Nephron (organoid): ENCODE data around the gene OR10T2.
"Not testable (repeated sequence)": the region's sequence is repeated elsewhere in the genome, so short reads cannot be mapped to it uniquely, and the experiment has no call there.

Source experiments
- H3K27ac Mint-ChIP-seq, 3 experiments: 2 replicates each; pipeline ENCODE4 v1.8.0; 2020; ENCODE audit warnings: mixed read lengths in 3 of 3, mild to moderate bottlenecking in 2 of 3, moderate library complexity in 1 of 3
- H3K27me3 Mint-ChIP-seq: 2 replicates; pipeline ENCODE4 v1.8.0; 2021; ENCODE audit warnings: low read depth, mild to moderate bottlenecking, moderate library complexity, mixed read lengths
- H3K36me3 Mint-ChIP-seq: 2 replicates; pipeline ENCODE4 v1.8.0; 2020; ENCODE audit warnings: low read depth, mixed read lengths
- H3K4me1 Mint-ChIP-seq: 2 replicates; pipeline ENCODE4 v1.8.0; 2020; ENCODE audit warnings: mixed read lengths
- H3K4me3 Mint-ChIP-seq, 3 experiments: 2 replicates each; pipeline ENCODE4 v1.8.0; 2020; ENCODE audit warnings: mild to moderate bottlenecking in 3 of 3, mixed read lengths in 3 of 3, moderate library complexity in 2 of 3
- H3K9me3 Mint-ChIP-seq: 2 replicates; pipeline ENCODE4 v1.8.0; 2020; ENCODE audit warnings: mixed read lengths
- TF ChIP-seq, protein P1 (sequence below), 3 experiments: fragments of 200-600 bp; sonication (generic); IDR thresholded peaks; one replicate each; pipeline ENCODE4 v1.5.0; 2021; ENCODE audit warnings: antibody characterized with exemption in 3 of 3; ENCODE audit not compliant: unreplicated experiment in 3 of 3

Gene OR10T2, protein sequence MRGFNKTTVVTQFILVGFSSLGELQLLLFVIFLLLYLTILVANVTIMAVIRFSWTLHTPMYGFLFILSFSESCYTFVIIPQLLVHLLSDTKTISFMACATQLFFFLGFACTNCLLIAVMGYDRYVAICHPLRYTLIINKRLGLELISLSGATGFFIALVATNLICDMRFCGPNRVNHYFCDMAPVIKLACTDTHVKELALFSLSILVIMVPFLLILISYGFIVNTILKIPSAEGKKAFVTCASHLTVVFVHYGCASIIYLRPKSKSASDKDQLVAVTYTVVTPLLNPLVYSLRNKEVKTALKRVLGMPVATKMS

DNA sequence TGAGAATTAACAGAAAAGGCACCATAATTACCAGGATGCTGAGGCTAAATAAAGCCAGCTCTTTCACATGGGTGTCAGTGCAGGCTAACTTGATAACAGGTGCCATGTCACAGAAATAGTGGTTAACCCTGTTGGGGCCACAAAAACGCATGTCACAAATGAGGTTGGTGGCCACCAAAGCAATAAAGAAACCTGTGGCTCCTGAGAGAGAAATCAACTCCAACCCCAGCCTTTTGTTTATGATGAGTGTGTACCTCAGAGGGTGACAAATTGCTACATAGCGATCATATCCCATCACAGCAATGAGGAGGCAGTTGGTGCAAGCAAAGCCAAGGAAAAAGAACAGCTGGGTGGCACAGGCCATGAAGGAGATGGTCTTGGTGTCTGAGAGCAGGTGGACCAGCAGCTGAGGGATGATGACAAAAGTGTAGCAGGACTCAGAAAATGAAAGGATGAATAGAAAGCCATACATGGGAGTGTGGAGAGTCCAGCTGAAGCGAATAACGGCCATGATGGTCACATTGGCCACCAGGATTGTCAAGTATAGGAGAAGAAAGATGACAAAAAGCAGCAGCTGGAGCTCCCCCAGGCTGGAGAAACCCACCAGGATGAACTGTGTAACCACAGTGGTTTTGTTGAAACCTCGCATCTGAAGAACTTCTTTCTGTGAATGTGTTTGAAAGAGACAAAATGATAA, at the start of gene OR10T2:
Gene OR10T2 (minus strand): TSS at position 649 of the 697 bp plus-strand sequence. CDS start 0 bp downstream, at position 649.
- TF ChIP-seq, protein P1, sequence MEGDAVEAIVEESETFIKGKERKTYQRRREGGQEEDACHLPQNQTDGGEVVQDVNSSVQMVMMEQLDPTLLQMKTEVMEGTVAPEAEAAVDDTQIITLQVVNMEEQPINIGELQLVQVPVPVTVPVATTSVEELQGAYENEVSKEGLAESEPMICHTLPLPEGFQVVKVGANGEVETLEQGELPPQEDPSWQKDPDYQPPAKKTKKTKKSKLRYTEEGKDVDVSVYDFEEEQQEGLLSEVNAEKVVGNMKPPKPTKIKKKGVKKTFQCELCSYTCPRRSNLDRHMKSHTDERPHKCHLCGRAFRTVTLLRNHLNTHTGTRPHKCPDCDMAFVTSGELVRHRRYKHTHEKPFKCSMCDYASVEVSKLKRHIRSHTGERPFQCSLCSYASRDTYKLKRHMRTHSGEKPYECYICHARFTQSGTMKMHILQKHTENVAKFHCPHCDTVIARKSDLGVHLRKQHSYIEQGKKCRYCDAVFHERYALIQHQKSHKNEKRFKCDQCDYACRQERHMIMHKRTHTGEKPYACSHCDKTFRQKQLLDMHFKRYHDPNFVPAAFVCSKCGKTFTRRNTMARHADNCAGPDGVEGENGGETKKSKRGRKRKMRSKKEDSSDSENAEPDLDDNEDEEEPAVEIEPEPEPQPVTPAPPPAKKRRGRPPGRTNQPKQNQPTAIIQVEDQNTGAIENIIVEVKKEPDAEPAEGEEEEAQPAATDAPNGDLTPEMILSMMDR (IDR thresholded peaks at IDR 0.05; ENCODE audit: unreplicated experiment in 3 of 3): no peak
- Mint-ChIP-seq H3K27me3 (peaks cover 4% of the 10 kb centered on the region), H3K4me3 (no peak within 1 kb of the TSS), H3K27ac (no peak within 1 kb of the TSS), H3K36me3 (no peaks in the 10 kb centered on the region), H3K4me1 (no peaks in the 10 kb centered on the region), H3K9me3 (no peaks in the 10 kb centered on the region)

DNA sequence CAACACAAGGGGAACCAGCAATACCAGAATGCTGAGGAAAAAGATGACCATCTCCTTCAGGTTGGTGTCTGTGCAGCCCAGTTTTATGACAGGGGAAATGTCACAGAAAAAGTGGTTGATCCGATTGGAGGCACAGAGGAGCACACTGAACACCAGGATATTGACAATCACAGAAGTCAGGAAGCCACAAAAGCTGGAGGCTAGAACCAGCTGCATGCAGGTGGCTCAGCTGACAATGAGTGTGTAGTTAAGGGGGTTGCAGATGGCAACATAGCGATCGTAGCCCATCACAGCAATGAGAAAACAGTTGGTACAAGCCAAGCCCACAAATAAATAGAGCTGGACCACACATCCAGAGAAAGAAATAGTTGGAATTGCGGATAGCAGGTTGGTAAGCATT, 46.1 kb upstream of the OR10T2 start:
- no peaks in the 10 kb centered on the region for H3K4me1 Mint-ChIP-seq

DNA sequence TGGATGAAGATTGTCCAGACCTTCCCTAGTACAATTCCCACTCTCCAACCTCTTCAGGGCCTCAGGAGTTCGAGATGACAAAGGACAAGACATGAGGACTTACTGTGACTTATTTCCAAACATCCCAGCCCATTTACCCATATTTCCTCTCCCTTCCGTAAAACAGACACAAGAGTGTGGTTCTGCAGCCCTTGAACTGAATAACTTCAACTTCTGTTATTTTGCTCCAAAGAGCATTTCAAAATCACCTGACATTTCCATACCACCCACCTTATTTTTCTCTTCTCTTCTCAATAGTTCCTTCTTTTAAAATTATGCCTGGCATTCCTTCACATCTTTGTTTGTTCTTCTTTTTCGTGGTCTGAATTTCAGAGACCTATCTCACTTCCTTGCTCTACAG, 35.5 kb upstream of the OR10T2 start:
- Mint-ChIP-seq H3K4me3 (no peak overlapping the region), H3K4me1 (peaks cover 5% of the 10 kb centered on the region), H3K9me3 (no peaks in the 10 kb centered on the region), H3K36me3 (no peaks in the 10 kb centered on the region), H3K27ac (peak overlapping the region; percentile 5 to 53 (median 9)), H3K27me3 (no peaks in the 10 kb centered on the region)
- TF ChIP-seq, protein P1 (IDR thresholded peaks at IDR 0.05; ENCODE audit: unreplicated experiment in 3 of 3): no peak

More for the DNA sequence above, 46.1 kb upstream of the OR10T2 start:
- Mint-ChIP-seq H3K36me3 (no peaks in the 10 kb centered on the region), H3K27me3 (peaks cover 4% of the 10 kb centered on the region), H3K27ac (no peak overlapping the region), H3K9me3 (no peaks in the 10 kb centered on the region), H3K4me3 (no peak overlapping the region)
- TF ChIP-seq, protein P1 (IDR thresholded peaks at IDR 0.05; ENCODE audit: unreplicated experiment in 3 of 3): no peak

DNA sequence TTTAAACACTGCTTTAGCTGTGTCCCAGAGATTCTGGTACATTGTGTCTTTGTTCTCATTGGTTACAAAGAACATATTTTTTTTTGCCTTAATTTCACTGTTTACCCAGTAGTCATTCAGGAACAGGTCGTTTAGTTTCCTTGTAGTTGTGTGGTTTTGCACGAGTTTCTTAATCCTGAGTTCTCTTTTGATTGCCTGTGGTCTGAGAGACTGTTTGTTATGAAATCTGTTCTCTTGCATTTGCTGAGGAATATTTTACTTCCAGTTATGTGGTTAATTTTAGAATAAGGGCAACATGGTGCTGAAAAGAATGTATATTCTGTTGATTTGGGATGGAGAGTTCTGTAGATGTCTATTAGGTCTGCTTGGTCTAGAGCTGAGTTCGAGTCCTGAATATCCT, 30.9 kb upstream of the OR10T2 start:
- H3K27ac Mint-ChIP-seq, H3K9me3 Mint-ChIP-seq, H3K4me1 Mint-ChIP-seq, H3K36me3 Mint-ChIP-seq, H3K27me3 Mint-ChIP-seq, H3K4me3 Mint-ChIP-seq: not testable (repeated sequence)

DNA sequence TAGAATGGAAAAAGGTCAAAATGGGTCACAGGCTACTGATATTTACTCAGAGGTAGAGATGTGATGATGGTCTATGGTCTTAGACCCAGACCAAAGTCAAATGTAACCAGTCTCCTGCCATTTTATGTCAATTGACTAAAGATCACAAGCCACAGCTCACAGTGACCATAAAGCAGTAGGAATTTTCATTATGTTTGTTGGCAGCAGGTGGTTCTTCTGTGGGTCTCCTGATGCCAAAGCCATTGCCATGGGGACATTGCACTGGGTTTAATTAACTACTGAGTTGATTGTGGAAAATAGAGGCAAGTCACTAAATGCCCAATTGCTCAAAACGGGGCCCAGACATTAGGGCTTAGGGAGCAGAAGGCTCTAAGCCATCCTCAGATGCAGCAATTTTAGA, 26.9 kb upstream of the OR10T2 start, which contains the start of gene OR10K2:
Gene OR10K2 (minus strand): TSS at position 101 of the 400 bp plus-strand sequence. CDS start 5,371 bp downstream, outside the sequence.
- Mint-ChIP-seq H3K4me1 (no peaks in the 10 kb centered on the region), H3K27me3 (no peaks in the 10 kb centered on the region), H3K4me3 (no peak within 1 kb of the TSS), H3K9me3 (peaks cover 6% of the 10 kb centered on the region), H3K27ac (no peak within 1 kb of the TSS), H3K36me3 (no peaks in the 10 kb centered on the region)
- TF ChIP-seq, protein P1 (IDR thresholded peaks at IDR 0.05; ENCODE audit: unreplicated experiment in 3 of 3): no peak

DNA sequence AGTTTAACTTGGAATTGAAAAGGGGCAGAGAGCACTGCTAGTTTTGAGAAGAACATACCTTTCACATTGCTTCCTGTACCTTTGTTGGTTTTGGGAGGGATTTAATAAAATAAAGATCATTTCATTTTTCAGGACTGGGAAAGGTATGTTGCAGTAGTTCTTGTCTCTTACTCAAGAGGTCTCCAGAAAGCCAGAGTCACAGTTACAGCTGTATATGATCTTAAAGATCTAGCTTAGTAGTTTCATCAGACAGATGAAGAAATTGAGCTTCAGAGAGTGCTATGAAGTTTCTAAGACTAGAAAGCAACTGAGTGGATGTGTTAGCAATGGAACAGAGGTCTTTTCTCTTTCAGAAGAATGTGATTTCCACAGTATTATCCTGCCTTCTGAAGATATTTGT, 25.8 kb upstream of the OR10T2 start:
- Mint-ChIP-seq H3K4me1 (no peaks in the 10 kb centered on the region), H3K9me3 (peaks cover 6% of the 10 kb centered on the region), H3K4me3 (no peak overlapping the region), H3K27me3 (peaks cover 4% of the 10 kb centered on the region), H3K36me3 (no peaks in the 10 kb centered on the region), H3K27ac (no peak overlapping the region)
- TF ChIP-seq, protein P1 (IDR thresholded peaks at IDR 0.05; ENCODE audit: unreplicated experiment in 3 of 3): no peak
